Smooth muscle cell of the umbilical artery (primary cell): ENCODE results near the gene TRIM60. TPM values are rescaled to one million over a fixed set of nuclear protein-coding genes. Genes with fewer than 3 reads are reported as not detected.

ENCODE experiments used
- total RNA-seq: library from RNA; depleted of rRNA; stranded (reverse); fragments of >200 nt; gene quantifications from 2 replicates; pipeline ENCODE4 v1.2.3, GENCODE V29; 2014

Gene TRIM60
- not detected in 2 replicates for total RNA-seq

DNA sequence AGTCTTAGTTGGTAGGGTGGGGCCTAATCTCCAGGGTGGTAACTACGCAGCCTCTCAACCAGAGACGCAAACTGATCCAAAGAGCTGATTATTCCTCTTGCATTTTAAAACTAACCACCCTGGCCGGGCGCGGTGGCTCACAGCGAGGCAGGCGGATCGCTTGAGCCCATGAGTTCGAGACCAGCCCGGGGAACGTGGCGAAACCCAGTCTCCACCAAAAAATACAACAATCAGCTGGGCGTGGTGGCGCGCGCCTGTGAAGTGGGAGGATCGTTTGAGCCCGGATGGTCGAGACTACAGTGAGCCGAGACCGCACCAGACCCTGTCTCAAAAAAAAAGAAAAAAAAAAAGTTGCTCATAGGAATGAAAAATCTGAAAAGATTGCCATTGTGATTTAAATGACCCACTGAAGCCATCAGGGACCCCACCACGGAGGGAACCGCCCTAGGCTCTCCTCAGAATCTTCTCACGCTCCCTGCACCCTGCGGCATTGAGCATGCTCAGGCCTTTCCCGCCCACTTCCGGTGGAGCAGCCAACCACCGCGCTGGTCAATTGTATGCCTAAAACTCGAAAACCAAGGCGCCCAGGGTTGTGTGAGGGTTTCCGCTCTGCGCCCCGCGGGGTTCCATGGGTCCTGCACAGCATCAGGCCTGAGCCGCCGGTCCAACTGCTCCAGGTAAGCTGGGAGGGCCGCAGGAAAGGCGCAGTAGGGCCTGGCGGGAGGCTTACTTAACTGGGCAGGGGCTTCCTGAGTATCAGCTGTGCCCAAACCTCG, at the start of gene TRIM60:
Gene TRIM60 (plus strand): TSS at position 564 of the 776 bp plus-strand sequence. CDS start 8,074 bp downstream, outside the sequence.

GRCh38 chr4:165053645-165054044, 21.8 kb downstream of the TRIM60 start, which contains the start of gene TRIM75:
Gene TRIM75, plus strand, starts transcription at chr4:165053866. Its CDS starts 5,282 bp downstream, at chr4:165059148.

Other genes starting within 250 kb of the TRIM60 start
- gene APELA, start 154.8 kb upstream of the TRIM60 start, total RNA-seq: not detected in 2 replicates
- 3.0 and 6.8 TPM in 2 replicates for gene TRIM61, start 54.3 kb upstream of the TRIM60 start, total RNA-seq
- not detected in 2 replicates for gene TRIM75, start 21.9 kb downstream of the TRIM60 start, total RNA-seq
- gene TMEM192, start 80.9 kb downstream of the TRIM60 start, total RNA-seq: 4.8 and 9.1 TPM in 2 replicates
- gene KLHL2, start 175.6 kb downstream of the TRIM60 start, total RNA-seq: 18.1 and 24.3 TPM in 2 replicates